Measurements from ENCODE around the gene OTUD1. TPM values are rescaled to one million over a fixed set of nuclear protein-coding genes. Genes with fewer than 3 reads are reported as not detected.
A peak's percentile ranks its signal among the peaks of the same experiment; 100 is the strongest.

Gene OTUD1
- total RNA-seq, 3 donors from 2014 or later: 11.6 to 15.7 (median 15.1) TPM

- TF ChIP-seq CTCF (IDR thresholded peaks at IDR 0.05): no peak
- no peak for ATAC-seq
These were observed 820 bp upstream of the OTUD1 start for GRCh38 chr10:23437963-23438546.

GRCh38 chr10:23439452-23439960, 631 bp downstream of the OTUD1 start:
- intact Hi-C loops (cut with DNase I, micrococcal nuclease): no loop called here
- Histone ChIP-seq H3K9me3 (no peaks in the 10 kb centered on the region), H3K4me3 (peak overlapping the region; percentile 71), H3K4me1 (ENCODE audit: low read depth) (peaks cover 19% of the 10 kb centered on the region), H3K36me3 (ENCODE audit: low read depth) (no peaks in the 10 kb centered on the region)
- no peak for TF ChIP-seq CTCF (IDR thresholded peaks at IDR 0.05)
- DNase-seq: no peak
- no peak for ATAC-seq

More at GRCh38 chr10:23437963-23438546, 820 bp upstream of the OTUD1 start:
- DNase-seq: peak in 1 of 3 donors; percentile 37
- peaks cover 19% of the 10 kb centered on the region for H3K4me1 ChIP-seq (ENCODE audit: low read depth)
- H3K9me3 ChIP-seq: no peaks in the 10 kb centered on the region
- intact Hi-C loops (cut with DNase I, micrococcal nuclease): no loop called here
- no peaks in the 10 kb centered on the region for H3K36me3 ChIP-seq (ENCODE audit: low read depth)
- no peak overlapping the region for H3K4me3 ChIP-seq

GRCh38 chr10:23439961-23440889, 1.4 kb downstream of the OTUD1 start:
- ATAC-seq (peak; percentile 10), DNase-seq (peak; percentile 43 to 67 (median 67))
- intact Hi-C loops (cut with DNase I, micrococcal nuclease): no loop called here
- Histone ChIP-seq H3K4me3 (peak overlapping the region; percentile 71), H3K9me3 (no peaks in the 10 kb centered on the region), H3K4me1 (ENCODE audit: low read depth) (peaks cover 19% of the 10 kb centered on the region), H3K36me3 (ENCODE audit: low read depth) (no peaks in the 10 kb centered on the region)
- no peak for TF ChIP-seq CTCF (IDR thresholded peaks at IDR 0.05)

GRCh38 chr10:23441251-23441650, 2.4 kb downstream of the OTUD1 start:
- TF ChIP-seq CTCF (IDR thresholded peaks at IDR 0.05): no peak
- ATAC-seq: no peak
- DNase-seq: no peak
- intact Hi-C loops (cut with DNase I, micrococcal nuclease): no loop called here
- Histone ChIP-seq H3K4me1 (ENCODE audit: low read depth) (peaks cover 19% of the 10 kb centered on the region), H3K4me3 (no peak overlapping the region), H3K9me3 (no peaks in the 10 kb centered on the region), H3K36me3 (ENCODE audit: low read depth) (no peaks in the 10 kb centered on the region)

DNA sequence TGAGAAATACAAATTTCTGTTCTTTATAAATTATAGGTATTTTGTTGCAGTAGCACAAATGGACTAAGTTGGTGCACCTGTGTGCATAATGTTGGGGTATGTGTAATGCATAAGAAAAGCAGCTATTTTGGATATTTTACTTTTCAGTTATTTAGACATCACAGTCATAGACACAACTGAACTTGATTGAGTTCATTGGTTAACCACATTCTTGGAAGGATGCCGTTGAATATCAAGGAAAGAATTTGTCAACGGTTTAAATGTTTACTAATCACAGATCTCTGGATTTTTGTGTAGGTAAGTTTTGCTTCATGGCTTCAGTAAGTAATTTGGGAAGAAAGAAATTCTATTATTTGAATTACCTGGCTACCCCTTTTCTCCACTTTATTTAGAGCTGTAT, 4.1 kb downstream of the OTUD1 start:
- Histone ChIP-seq H3K4me1 (ENCODE audit: low read depth) (peaks cover 19% of the 10 kb centered on the region), H3K4me3 (no peak overlapping the region), H3K9me3 (no peaks in the 10 kb centered on the region), H3K36me3 (ENCODE audit: low read depth) (no peaks in the 10 kb centered on the region)
- intact Hi-C loops (cut with DNase I, micrococcal nuclease): no loop called here
- no peak for TF ChIP-seq CTCF (IDR thresholded peaks at IDR 0.05)
- no peak for ATAC-seq
- no peak for DNase-seq

Data from mucosa of descending colon (tissue), 3 donors.